Stimulated activated CD4-positive, alpha-beta T cell treated with anti-CD3 and anti-CD28 coated beads, TNF-alpha, amount 100 ng/mL, for 48 hours (primary cell): Measurements from ENCODE around the gene ZBTB7C.

ENCODE experiments used
- DNase-seq, 3 donors: peaks; one replicate each; pipeline ENCODE4 v3.0.0-alpha.2; 2020; ENCODE audit warnings: low read depth in 3 of 3

The ZBTB7C gene

GRCh38 chr18:48193521-48194492 lies 215.4 kb downstream of the ZBTB7C start:
- no peak for DNase-seq

- no peak for DNase-seq
These were observed 216.6 kb downstream of the ZBTB7C start for GRCh38 chr18:48192542-48192941.

- no peak for DNase-seq
These were observed 217.7 kb downstream of the ZBTB7C start for GRCh38 chr18:48191494-48191893.

- no peak for DNase-seq
These were observed 218.2 kb downstream of the ZBTB7C start for GRCh38 chr18:48190994-48191393.

GRCh38 chr18:48188609-48189008 lies 220.6 kb downstream of the ZBTB7C start:
- DNase-seq, result no peak

GRCh38 chr18:48186861-48187260 lies 222.3 kb downstream of the ZBTB7C start:
- no peak for DNase-seq

GRCh38 chr18:48186131-48186766 lies 222.9 kb downstream of the ZBTB7C start:
- DNase-seq, result no peak

- no peak for DNase-seq
These were observed 225.1 kb downstream of the ZBTB7C start for GRCh38 chr18:48184118-48184517.

GRCh38 chr18:48183613-48184012 lies 225.6 kb downstream of the ZBTB7C start:
- DNase-seq, result no peak

- DNase-seq, result no peak
These were observed 226.4 kb downstream of the ZBTB7C start for GRCh38 chr18:48182779-48183178.

GRCh38 chr18:48181857-48182256 lies 227.3 kb downstream of the ZBTB7C start:
- no peak for DNase-seq

- DNase-seq, result no peak
These were observed 227.9 kb downstream of the ZBTB7C start for GRCh38 chr18:48181087-48181823.

- DNase-seq, result no peak
These were observed 229.5 kb downstream of the ZBTB7C start for GRCh38 chr18:48179666-48180065.

- no peak for DNase-seq
These were observed 230.2 kb downstream of the ZBTB7C start for GRCh38 chr18:48179001-48179400.

GRCh38 chr18:48176909-48177308 lies 232.3 kb downstream of the ZBTB7C start:
- DNase-seq, result no peak

GRCh38 chr18:48173557-48173956 lies 235.6 kb downstream of the ZBTB7C start:
- DNase-seq, result no peak

GRCh38 chr18:48172226-48173006 lies 236.8 kb downstream of the ZBTB7C start:
- no peak for DNase-seq

GRCh38 chr18:48171490-48172188 lies 237.5 kb downstream of the ZBTB7C start:
- DNase-seq, result no peak

GRCh38 chr18:48170651-48171050 lies 238.5 kb downstream of the ZBTB7C start:
- no peak for DNase-seq

GRCh38 chr18:48168861-48169260 lies 240.3 kb downstream of the ZBTB7C start:
- DNase-seq, result no peak

GRCh38 chr18:48167897-48168253 lies 241.3 kb downstream of the ZBTB7C start:
- DNase-seq, result no peak
